Hematopoietic multipotent progenitor cell treated with erythropoietin and hydrocortisone succinate and interleukin-3 and kit ligand, for 17 days (in vitro differentiated cells): ENCODE results near the gene CTBP2.

Source experiments
- DNase-seq: peaks from one replicate; pipeline ENCODE4 v3.0.0-alpha.2; 2015; ENCODE audit warnings: low spot score

Gene CTBP2

DNA sequence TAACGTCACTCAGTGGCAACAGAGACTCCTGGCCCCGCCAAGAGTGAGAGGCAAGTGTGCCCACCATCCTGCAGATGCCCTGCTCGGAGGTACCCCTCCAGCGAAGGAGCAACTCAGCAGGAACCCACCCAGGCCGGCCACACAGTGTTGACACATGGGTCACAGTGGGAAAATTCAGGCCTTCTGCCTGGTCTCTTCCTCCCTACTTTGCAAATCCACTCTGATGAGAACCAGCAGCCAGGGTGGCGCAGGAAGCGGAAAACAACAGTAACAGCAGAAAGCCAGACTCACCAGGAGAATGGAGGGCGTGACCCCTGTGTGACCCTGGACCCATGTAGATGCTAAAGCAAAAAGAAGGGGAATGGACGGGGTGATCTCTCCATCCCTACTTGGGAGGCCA, 53.8 kb downstream of the CTBP2 start:
- no peak for DNase-seq

- no peak for DNase-seq
Measured at GRCh38 chr10:125105706-125106255, 54.6 kb downstream of the CTBP2 start.

- no peak for DNase-seq
Measured at GRCh38 chr10:125105155-125105554, 55.2 kb downstream of the CTBP2 start.

- DNase-seq = no peak
Measured at GRCh38 chr10:125104559-125104958, 55.8 kb downstream of the CTBP2 start.

DNA sequence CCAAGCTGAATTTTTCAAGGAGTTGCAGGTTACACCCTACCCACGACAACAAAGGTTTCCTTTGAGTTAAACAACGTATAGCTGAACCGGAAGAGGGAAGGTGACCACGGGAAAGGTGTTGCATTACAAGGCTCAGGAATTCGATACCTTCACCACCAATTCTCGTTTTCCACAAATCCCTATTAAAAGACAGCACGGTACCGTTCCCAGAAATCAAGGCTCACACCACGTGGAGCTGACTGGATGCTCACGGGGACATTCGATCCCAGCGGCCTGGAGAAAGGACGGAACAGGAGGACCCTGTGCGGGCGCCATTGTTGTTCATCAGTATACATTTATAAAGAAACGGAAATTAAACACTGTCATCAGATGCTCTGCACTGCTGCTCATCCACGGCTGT, 56.4 kb downstream of the CTBP2 start:
- DNase-seq = no peak

DNA sequence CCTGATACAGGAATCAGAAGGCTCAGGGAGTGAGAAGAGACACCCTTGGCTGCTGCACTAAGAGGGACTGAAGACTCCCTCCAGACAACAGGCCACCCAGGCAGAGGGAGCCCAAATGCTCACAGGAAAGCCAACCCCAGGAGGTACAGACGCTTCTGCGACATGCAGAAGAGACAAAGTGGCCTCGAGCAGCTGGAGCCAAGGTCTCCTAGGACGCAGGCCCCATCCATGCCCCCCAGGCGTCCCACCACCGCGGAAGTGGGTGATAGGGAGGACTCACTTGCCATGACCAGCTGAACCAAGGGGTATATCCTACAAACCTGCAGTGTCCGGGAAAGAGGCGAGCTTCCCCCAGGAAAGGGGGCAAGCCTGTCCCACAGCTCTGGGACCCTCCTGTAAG, 56.9 kb downstream of the CTBP2 start:
- DNase-seq = no peak

GRCh38 chr10:125102821-125103220, 57.5 kb downstream of the CTBP2 start:
- DNase-seq = no peak

DNA sequence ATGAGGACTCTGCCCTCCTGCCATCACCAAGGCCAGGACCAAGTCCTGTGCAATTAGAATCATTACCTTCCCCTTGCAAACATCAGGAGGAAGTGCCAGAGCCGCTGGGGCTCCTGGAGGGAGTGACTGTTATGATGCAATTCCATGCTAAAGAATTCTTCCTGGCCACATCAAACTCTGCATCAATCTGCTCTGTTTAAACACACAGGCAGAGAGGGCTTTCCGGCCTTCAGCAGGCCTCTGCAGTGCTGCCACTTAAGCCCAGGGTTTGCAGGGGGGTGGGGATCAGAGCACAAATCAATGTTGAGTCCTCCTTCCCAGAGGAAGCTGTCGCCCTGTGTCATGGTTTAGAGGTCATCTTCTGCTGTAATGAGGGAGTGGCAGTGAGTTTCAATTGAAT, 58.1 kb downstream of the CTBP2 start:
- no peak for DNase-seq

DNA sequence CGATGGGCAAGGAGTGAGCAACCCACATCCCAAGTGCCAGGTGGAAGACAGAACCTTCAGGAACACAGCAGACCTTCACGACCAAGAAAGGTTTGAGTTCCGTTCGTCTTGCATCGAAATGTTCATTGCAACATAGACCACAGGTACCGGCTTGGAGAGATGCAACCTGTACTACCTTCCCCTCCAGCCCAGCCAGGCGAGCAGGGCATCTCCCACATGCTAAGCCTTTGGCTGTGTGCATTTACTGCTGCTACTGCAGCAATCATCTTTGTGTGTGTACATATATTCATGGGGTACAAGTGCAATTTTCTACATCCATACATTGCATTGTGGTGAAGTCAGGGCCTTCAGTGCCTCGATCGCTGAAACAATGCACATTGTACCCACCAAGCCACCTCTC, 58.8 kb downstream of the CTBP2 start:
- no peak for DNase-seq

GRCh38 chr10:125101049-125101448, 59.3 kb downstream of the CTBP2 start:
- DNase-seq = no peak

DNA sequence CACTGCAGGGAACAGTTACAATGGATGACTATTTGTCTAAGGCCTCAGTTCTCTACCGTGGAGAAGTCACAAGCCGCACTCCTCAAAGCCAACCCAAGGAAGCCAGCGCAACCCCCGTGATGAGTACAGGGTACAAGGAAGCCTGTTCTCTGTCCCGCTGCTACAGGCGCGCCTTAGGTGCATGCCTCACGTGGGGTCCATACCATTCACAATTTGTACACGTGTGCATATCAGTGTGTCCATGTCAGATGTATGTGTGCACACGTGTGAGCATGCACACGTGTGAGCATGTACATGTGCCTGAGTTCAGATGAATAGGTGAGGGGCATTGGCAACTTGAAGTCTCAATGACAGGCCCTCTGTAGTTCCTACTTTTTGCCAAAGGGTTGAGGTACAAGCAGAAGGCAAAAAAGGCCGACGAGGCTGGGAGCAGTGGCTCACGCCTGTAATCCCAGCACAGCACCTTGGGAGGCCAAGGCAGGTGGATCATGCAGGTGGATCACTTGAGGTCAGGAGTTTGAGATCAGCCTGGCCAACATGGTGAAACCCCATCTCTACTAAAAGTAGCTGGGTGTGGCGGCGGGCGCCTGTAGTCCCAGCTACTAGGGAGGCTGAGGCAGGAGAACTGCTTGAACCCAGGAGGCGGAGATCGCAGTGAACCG, 62.8 kb downstream of the CTBP2 start:
- no peak for DNase-seq

GRCh38 chr10:125096975-125097374, 63.4 kb downstream of the CTBP2 start:
- DNase-seq = no peak

GRCh38 chr10:125096371-125096770, 64.0 kb downstream of the CTBP2 start:
- DNase-seq = no peak

- no peak for DNase-seq
Measured at GRCh38 chr10:125095776-125096175, 64.6 kb downstream of the CTBP2 start.

- no peak for DNase-seq
Measured at GRCh38 chr10:125095228-125095627, 65.1 kb downstream of the CTBP2 start.

DNA sequence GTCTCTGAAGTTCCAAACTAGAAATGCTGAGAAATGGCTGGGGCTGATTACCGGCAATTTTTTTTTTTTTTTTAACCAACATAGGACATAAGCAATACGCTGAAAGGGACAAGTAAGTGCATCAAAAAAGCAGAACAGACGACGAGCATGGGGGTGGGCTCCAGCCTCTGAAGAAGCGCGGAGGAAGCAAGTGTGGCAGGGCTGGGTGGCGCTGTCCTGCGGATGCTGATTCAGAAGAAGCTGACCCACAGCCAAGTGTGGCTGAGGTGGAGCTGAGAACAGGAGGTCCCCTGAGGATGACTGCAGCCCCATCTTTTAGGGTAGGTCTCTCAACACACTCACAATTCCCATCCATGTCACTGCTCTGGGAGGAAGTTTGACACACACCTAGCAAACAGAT, 65.6 kb downstream of the CTBP2 start:
- DNase-seq = no peak

DNA sequence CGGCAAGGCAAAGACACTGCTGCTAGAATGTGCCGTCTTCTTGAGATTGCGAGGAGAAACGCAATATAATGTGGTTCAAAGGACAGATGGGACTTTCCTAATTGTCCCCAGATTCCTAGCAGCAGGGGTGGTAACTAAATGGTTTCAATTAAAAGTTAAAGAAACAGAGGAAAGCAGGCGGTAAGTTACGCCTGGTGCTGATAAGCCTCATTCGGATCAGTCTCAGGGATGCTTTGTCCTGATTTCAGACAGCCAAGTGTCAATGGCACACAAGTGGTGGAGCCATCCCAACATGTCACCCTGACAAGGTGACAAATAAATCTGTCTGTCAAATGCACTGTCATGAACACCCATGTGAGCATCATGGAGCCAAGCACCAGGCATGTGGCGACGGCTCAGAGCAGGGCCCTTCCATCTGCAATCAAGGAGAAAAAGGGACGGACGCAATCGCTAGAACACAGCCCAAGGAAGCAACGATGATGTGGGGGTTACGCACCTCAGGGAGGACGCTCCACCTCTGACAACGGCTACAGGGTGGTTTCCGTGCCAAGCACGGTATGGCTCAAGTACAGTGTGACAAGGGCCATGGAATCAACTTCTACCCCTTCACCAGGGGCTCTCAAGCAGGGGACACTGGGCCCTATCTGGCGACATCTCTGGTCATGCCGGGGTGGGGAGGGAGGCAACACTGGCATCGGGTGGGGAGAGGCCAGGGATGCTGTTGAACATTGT, 66.2 kb downstream of the CTBP2 start:
- DNase-seq = no peak

DNA sequence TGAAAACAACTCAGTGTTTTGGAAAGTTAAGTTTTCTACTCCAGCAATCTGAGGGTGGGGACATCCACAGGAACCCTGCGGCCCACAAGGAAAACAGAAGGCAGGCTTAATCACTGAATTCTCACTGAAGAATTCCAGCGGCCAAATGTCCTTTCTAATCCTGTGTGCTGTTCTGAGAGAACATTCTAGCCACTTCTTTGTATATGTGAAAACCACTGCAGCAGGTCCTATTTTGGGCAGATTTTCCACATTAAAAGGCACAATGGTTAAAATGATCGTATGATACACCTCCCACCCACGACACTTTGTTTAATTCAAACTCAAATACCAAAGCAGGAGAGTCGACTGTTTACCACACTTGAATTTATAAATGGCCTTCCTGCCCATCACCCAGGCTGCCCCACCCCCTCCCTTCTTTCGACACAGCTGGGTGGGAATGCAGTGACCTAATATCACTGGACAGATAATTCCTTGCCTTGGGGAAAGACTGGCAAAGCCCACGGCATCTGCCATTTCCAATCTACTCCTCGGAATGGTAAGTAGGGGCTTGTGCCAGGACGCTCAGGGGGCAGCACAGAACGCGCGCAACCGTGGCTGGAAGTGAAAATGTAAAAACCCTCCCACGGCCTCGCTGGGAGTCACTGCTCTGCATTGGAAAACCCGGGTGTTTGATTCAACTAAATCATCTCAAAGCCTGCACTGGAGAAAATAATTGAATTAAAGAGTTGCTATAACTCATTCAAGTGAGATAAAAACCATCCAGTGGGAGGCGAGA, 67.0 kb downstream of the CTBP2 start:
- no peak for DNase-seq

- no peak for DNase-seq
Measured at GRCh38 chr10:125092564-125093031, 67.8 kb downstream of the CTBP2 start.

GRCh38 chr10:125091891-125092290, 68.5 kb downstream of the CTBP2 start:
- no peak for DNase-seq

DNA sequence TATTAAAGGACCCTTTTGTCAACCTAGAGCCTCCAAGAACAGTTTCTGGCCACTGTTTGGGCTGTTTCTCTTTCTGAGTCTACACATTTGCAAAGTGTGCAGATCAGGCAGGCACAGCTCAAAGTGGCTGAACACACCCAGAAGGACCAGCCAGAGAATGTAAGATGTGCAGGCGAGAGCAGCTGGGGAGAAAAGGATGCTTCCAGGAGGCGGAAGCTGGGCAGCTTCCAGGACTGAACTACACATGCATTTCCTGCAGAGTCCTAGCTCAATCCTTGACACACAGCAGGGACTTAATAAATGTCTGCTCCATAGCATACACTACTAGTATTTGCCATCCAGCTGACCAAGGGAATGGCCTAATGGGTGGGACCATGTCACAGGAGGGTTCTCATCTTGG, 70.9 kb downstream of the CTBP2 start:
- no peak for DNase-seq

DNA sequence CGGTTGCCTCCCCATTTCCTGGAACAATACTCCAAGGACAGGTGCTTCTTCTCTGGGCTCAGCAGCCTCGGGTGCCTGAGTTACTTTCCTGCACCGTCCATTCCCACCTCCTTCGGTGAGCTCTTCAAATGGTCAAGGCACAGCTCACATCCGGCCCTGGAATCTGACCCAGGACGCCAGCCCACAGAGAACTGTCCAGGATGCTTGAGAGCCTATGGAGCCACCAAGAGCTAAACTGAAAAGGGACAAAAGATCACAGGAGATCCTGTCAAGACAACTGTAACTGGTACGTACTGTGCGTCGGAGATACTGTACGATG, 72.5 kb downstream of the CTBP2 start:
- no peak for DNase-seq
